C4-2B (cell line): Measurements from ENCODE around the gene LAD1.

ENCODE experiments used
- H3K27ac ChIP-seq: fragments of 450-650 bp; 2 replicates; pipeline ENCODE4 v1.5.1; 2017
- CTCF ChIP-seq: fragments of 450-650 bp; conservative IDR thresholded peaks from 2 replicates; pipeline ENCODE4 v1.5.1; 2017; ENCODE audit warnings: mild to moderate bottlenecking
- ZFX ChIP-seq: fragments of 450-650 bp; IDR thresholded peaks from 2 replicates; pipeline ENCODE4 v1.6.1; 2017

Gene LAD1

GRCh38 chr1:201391225-201391624 is 7.9 kb downstream of the LAD1 start:
- TF ChIP-seq CTCF (no peak), ZFX (no peak)
- H3K27ac ChIP-seq = no peak overlapping the region

GRCh38 chr1:201389051-201389450 is 10.1 kb downstream of the LAD1 start:
- TF ChIP-seq CTCF (no peak), ZFX (no peak)
- no peak overlapping the region for H3K27ac ChIP-seq

GRCh38 chr1:201386208-201386607 is 12.9 kb downstream of the LAD1 start:
- H3K27ac ChIP-seq = no peak overlapping the region
- TF ChIP-seq ZFX (no peak), CTCF (no peak)

- no peak overlapping the region for H3K27ac ChIP-seq
- TF ChIP-seq ZFX (no peak), CTCF (peak; percentile 96)
Observed at GRCh38 chr1:201385299-201385891, 13.7 kb downstream of the LAD1 start.

GRCh38 chr1:201384406-201384782 is 14.7 kb downstream of the LAD1 start:
- no peak for TF ChIP-seq CTCF
- TF ChIP-seq ZFX = no peak
- H3K27ac ChIP-seq = no peak overlapping the region

- TF ChIP-seq CTCF (no peak), ZFX (no peak)
- H3K27ac ChIP-seq = no peak overlapping the region
Observed at GRCh38 chr1:201383647-201384405, 15.3 kb downstream of the LAD1 start.

- peak overlapping the region; percentile 3; the same call in 1 of the 2 replicates for H3K27ac ChIP-seq
- TF ChIP-seq ZFX (no peak), CTCF (no peak)
Observed at GRCh38 chr1:201381130-201381529, 18.0 kb downstream of the LAD1 start.
